GM18499 (cell line): ENCODE data around the gene G6PD.
"Not testable (repeated sequence)": the region's sequence is repeated elsewhere in the genome, so short reads cannot be mapped to it uniquely, and the experiment has no call there.

ENCODE experiments used
- ATAC-seq: cut with Tn5 transposase; IDR thresholded peaks from one replicate; pipeline ENCODE4 v1.9.1; 2021; ENCODE audit warnings: moderate number of reproducible peaks; ENCODE audit not compliant: insufficient read depth, unreplicated experiment

Gene G6PD

DNA sequence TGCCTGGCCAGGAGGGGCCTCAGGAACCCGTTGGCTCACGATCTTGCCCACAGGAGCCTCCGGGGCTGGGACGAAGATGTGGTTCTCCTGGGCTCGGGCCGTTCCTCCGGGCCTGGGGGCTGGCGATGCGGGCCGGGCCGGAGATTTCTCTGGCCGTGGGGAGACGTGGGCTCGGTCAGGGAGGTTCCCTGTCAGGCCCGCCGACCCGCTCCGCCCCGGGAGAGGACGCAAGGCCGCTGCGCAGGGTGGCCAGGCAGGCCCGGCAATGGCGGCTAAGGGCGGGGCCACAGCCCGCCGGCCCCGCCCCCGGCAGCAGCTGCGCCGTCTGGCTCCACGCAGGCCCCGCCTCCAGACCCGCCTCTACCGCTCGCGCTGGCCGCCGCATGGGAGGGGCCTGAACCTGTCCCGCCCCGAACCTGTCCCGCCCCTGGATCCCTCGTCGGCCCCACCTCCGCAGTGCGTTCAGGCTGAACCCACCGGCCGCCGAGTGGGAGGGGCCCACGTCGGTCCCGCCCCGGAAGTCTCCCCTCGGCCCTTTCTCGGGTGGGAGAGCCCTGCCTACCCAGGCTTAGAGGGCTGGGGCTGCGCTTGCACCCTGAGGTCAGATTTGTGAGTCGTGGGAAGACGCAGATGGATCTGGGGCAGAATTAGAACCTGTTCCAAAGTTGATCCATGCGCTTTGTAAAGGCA is 30.5 kb downstream of the G6PD start, which contains the start of gene FAM3A:
Gene FAM3A (minus strand): TSS at position 267 of the 690 bp plus-strand sequence. CDS start 460 bp downstream, outside the sequence.
- peak; percentile 55 for ATAC-seq

DNA sequence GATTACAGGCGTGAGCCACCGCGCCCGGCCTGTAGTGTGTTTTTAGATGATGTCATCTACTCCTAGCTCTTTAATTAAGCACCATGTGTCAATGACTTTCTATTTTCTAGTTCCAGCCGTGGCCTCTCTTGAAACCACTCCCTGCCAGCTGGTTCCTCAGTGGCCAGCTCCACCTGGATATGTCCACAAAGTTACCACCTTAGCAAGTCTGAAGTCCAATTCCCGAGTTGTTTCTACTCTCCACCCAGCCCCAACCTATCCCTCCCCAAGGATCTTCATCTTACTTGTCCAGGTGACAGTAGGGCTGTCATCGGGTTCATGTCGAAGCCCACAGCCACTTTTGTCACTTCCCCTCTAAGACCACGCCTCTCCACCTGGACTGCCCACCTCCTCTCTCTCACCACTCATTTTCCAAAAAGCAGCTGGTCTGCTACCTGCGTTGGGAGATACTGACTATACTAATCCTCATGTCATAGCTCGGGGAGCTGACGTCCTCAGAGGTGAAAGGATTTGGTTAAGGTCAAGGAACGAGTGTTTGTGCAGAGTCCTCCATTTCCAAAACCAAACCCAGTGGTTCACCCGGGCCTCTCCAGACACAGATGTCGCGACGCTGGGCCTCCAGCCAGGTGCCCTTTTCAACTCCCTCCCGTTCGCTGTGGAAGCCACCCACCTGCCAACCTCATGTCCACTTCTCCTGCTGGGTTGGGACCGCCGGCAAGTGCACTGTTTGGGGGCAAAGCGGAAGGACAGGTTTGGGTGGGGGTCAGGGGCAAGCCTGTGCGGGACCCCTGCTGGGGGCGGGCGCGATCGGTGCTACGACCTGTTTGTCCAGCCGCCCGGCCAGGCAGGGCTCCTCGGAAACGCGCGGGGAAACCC is 31.3 kb downstream of the G6PD start:
- no peak for ATAC-seq

DNA sequence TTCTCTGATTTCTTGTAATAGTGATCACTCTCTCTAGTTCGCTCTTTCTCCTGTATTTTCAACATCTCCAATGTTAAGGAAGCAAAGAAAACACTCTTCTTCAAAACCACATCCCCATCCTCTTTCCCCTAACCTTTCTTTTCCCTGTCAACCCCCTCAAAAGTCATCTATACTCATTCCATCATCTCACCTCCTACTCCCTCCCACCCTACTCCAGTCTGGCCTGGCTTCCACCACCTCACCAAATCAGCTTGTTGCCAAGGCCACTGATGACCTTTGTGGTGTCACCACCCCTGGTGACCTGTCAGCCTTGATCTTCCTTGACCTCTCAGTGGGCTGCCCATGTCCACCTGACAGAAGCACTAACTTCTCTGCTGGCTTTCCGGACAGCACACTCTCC is 32.9 kb downstream of the G6PD start:
- ATAC-seq, result no peak

DNA sequence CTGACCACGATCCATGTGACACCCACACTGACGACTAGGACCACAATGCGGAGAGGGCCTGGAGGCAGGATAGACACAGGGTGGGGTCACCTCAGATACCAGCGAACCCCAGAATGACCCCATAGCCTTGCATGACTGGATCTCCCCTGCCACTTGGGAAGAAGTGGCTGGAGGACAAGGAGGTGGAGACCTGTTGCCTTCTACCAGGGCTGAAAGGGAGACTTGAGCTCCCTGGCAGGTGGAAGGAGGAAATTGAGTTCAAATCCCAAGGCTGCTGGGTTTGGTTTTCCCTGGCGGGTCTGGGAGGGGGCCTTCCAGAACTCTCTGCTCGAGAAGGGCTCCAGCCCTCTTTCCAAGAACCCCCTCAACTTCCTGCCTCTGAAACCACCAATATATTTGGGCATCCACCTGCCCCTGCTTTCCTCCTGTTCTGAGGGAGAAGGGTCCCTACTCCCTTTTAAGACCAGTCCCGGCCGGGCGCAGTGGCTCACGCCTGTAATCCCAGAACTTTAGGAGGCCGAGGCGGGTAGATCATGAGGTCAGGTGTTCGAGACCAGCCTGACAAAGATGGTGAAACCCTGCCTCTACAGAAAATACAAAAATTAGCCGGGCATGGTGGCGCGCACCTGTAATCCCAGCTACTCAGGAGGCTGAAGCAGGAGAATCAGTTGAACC is 33.6 kb downstream of the G6PD start:
- no peak for ATAC-seq

DNA sequence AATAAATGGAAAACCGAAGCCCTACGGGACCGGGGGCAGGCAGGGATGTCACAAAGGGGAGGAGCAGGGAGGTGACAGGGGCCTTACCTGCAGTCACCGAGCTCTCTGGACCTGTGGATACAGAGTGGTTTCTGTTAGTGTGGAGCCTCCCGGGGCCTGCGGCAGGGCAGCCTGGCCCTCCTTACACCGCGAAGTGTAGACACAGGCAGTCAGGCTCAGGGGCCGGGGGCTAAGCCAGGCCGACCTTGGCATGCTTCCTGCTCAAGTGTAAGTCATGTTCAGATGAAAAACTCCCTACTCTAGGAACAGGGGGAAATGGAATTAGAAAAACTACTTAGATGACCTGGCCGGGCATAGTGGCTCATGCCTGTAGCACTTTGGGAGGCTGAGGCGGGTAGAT is 34.9 kb downstream of the G6PD start:
- ATAC-seq, result no peak

DNA sequence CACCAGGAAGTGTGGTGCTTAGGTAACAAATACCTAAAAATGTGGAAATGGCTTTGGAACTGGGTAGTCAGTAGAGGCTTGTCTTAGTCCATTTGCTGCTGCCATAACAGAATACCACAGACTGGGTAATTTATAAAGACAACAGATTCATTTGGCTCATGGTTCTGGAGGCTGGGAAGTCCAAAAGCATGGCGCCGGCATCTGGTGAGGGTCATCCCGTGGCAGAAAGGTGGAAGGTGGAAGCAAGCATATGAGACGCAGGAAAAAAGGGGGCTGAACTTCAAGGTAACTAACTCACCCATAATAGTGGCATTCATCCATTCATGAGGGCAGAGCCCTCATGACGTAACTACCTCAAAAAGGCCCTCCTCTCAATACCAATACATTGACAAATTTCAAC is 37.2 kb downstream of the G6PD start:
- no peak for ATAC-seq

DNA sequence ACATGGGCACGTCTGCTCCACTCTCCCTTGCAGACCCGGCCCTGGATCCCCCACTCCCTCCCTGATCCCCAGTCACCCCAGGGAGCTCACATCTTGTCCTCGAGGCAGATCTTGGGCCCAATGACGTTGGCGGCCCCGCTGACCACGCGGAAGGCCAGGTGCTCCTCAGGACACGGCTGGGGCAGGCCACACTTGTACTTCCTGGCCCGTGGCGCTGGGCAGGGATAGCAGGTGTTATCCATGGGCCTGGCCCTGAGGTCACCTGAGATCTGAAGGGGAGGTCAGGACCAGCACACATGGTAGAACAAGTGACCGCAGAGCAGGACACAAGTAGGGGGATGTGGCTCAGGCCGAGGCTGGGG is 38.3 kb downstream of the G6PD start:
- ATAC-seq, result no peak

DNA sequence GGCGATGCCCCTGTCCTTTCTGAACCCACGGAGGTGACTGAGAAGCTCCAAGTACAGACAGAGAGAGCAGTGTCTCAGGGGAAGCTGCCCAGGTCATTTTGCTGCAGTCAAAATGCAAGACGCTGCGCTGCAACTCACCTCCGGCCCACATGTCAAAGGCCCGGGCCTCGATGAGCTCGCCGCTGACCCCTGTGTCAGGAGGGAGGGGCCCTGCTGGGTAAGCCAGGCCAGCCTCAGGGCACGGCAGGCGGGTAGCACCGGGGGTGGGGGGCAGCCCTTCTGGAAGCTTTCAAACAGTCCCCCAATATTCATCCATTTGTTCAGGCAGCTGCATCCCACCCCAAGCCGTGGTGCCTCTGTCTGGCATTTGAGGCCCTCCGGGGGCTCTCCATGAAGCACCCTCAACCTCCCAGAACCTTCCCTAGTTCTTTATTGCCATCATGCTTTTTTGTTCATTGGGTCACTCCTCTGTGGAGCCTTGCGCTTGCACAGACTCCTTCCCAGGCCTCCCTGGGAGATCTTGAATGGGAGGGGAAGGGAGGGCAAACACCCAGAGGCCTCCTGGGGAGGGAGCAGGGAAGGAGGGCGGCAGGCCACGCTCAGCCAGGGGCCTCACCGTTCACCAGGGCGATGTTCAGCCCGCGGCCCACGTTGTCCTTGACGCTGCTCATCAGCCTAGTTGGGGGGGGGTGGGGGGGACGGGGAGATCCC is 38.8 kb downstream of the G6PD start:
- no peak for ATAC-seq

DNA sequence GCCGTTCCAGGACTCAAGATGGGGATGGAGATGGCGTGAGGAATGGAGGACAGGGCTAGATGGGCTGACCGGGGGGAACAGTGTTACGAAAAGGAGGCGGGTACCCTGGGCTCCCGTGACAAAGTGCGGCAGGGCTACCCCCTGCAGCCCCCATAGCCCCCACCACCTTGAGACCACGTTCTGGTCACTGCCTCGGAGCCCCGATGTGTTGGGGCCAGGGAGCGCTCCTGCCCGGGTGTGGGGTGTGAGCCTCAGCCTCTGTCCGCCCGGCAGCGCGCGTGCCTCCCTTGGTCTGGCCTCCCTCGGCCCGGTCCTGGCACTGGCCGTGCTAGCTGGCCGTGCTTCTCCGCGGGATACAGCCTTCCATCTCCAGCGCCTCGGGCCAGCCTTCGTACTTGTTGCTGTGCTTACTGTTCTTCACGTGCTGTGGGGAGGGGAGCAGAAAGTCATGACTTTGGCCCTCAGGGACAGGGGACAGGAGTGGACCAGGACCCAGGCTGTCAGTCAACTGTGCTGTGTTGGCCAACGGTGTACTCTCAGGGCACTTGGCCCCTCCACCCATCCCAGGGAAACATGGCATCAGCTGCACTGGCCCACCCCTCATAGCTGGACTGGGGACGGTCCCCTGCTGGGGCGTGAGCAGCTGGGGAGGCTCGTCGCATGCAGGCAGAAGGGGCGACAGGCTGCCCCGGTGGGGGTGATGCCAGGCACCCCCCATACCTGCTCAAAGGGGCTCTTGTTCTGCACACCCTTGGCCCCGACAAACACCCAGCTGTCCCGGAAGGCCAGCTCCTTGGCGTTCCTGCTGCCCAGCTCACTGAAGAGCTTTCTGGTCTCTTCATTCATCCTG is 39.9 kb downstream of the G6PD start:
- ATAC-seq, result no peak

DNA sequence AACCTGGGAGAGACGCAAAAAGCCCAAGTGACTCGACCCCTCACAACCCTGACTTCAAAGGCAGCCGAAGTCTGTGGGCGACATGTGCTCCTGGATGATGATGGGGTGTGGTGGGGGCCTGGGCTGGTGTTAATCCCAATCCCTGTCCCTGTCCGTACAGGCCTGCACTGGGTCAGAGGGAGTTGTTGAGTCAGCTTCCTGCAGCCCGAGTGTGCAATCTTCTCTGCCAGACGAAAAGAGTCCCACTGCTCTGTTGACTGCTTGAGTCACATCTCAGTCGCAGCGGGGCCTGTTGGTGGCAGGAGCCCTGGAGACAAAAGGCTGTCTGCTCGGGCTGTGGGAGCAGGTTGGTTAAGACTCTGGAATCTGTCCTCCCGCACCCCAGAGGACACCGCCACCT is 40.9 kb downstream of the G6PD start:
- no peak for ATAC-seq

DNA sequence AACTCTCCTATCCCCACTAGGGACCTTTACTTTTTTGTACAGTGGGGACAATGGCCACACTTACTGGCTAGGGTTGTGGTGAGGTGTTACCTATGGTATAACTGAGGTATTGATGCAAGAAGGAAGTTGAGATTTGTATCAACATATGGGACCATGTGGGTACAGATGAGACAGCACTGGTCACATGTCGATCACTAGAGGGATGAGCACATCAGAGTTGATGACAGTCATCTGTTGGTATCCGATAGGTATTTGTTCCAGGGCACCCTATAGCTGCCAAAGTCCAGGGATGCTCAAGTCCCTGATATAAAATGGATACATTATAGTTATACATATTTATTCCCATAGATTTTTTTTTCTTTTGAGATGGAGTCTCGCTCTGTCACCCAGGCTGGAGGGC is 43.7 kb downstream of the G6PD start:
- ATAC-seq, result no peak

DNA sequence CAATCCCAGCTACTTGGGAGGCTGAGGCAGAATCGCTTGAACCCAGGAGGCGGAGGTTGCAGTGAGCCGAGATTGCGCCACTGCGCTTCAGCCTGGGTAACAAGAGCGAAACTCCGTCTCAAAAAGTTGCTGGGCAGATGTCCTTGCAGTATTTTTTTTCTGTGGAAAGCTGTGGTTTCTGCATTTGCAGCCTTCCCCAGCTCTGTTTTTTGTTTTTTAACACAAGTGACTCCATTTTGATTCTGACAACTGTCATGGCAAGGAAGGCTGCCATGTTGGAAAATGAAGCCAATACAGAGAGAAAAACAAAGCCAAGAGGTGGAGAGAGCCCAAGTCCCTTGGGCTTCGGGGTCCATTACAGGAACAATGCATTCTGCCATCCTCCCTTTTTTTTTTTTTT is 44.5 kb downstream of the G6PD start:
- ATAC-seq, result no peak

DNA sequence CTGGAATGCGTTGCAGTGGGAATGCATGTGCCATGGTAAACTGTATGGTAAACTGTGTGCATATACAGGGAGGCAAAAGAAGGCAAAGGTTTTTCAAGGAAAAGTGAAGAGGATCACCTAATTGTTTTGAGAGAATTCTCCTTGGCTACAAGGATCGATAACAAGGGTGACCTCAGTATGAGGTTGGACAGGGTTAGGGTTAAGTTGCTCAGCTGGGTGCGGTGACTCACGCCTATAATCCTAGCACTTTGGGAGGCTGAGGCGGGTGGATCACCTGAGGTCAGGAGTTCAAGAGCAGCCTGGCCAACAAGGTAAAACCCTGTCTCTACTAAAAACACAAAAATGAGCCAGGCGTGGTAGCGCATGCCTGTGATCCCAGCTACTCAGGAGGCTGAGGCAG is 45.2 kb downstream of the G6PD start:
- ATAC-seq, result not testable (repeated sequence)

DNA sequence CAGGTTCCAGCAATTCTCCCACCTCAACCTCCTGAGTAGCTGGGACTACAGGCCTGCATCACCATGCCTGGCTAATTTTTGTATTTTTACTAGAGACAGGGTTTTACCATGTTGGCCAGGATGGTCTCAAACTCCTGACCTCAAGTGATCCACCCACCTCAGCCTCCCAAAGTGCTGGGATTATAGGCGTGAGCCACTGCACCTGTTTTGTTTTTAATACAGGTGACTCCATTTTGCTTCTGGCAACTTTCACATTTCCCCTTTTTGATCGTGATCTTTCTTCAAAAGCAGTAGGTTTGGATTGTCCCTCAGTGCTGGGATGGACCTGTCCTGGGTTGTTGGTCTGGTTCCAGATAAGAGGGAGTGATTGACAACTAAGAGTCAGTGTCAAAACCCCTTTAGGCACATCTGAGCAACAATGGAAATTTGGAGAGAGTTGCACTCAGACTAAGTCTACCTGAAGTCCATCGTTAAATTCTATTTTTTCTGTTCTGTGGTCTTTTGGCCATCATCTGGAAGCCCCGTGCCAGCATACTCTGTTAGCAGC is 50.0 kb downstream of the G6PD start:
- ATAC-seq, result not testable (repeated sequence)

DNA sequence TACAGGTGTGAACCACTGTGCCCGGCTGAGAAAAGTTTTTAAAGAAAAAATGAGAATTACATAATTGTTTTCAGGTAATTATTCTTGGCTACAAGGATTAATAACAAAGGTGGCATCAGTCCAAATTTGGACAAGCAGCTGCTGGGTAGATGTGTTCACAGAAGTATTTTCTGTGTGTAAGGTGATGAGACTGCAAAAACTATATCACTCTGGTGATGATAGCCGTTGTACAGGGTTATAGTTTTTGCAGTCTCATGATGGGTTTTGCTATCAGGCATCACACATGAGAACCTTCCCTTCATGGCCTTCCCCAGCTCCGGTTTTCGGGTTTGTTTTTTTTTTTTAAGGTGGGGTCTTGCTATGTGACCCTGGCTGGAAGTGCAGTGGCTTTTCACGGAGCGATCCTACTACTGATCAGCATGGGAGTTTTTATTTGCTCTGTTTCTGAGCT is 51.1 kb downstream of the G6PD start:
- ATAC-seq, result no peak

DNA sequence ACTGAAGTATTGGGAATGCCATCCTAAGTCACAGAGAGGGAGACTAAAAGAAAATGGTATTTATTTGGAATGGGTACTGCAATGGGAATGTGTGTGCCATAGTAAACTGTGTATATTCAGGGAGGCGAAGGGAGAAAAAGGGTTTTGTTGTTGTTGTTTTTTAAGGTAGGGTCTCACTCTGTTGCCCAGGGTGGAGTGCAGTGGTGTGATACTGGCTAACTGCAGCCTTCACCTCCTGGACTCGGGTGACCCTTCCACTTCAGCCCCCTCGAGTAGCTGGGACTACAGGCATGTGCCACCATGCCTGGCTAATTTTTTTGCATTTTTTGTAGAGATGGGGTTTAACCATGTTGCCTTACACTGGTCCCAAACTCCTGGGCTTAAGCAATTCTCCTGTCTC is 51.9 kb downstream of the G6PD start:
- no peak for ATAC-seq

DNA sequence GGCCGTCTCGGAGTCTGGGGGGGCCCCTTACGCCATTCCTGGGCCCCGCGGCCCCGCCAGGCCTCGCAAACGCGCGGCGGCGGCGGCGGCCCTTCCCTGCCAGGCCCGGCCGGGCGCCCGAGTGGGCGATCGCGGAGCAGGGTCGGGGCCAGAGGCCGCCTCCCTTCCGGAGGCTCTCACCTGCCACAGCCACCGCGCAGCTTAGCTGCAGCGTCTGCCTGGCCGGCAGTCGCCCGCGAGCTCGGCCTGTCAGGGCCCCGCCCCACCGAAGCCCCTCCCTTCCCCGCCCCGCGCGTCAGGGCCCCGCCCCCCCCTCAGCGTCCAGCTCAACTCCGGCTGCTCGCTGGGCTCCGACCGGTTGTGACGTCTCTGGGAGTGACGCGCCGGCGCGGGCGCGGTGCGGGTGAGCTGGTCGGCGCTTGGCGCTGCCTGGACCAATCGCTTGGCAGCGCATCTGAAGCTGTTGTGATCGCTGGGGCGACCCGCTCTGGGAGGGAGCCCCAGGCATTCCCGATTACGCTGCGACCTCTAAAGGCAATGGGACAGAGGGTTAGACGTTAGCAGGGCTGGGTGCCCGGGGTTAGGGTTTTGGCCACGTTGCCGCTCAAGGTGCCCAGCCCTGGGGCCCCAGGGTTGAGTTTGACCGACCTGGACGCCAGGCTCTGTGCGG is 56.1 kb downstream of the G6PD start, which contains the start of gene SLC10A3:
Gene SLC10A3 (minus strand): TSS at position 216 of the 670 bp plus-strand sequence. CDS start 1,689 bp downstream, outside the sequence.
- ATAC-seq, result peak; percentile 49

DNA sequence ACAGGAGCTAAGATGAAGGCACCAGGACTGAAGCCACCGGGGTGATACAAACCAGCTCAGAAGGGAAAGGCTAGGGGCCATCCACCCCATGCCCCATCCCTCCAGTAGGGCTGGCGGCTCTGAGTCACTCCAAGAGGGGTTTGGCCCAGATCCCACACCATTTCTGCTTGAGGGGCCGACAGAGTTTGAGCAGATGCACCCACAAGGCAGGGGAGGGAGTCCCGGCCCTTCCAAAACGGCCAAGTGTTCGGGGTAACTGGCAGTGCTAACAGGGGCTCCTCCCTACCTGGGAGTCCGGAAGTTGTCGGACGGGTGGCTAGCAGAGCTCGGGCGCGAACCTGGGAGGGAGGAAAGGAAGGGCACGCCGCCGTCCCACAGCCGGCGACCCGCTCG is 56.6 kb downstream of the G6PD start:
- ATAC-seq, result peak; percentile 9

DNA sequence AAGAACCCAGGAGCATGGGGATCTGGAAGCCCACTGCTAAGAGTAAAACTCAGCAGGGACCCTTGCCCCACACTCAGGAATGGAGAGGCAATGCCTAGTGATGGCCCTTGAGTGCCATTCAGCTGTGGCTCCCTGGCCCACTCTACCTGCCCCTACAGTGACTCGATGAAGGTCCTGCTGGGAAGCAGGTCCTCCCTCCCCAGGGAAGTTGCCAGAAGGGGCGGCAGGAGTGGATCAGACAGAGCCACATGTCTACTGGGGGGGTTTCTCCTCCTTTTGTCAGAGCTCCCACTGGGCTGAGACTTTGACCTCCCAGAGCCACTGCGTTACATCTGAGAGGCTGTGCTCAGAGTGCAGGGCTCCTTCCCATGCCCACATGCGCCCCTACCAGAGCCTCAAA is 57.5 kb downstream of the G6PD start:
- ATAC-seq, result no peak
